Body of pancreas (tissue), 4 donors: ENCODE results near the gene RTL5.

Experiments used
- CTCF ChIP-seq, 7 experiments: fragments of 450-650 bp in 4 of 7; fragments of 200-600 bp in 3 of 7; sonication (generic) in 3 of 7; IDR thresholded peaks; one replicate each; pipeline ENCODE4 v1.5.1; 2016 to 2019; ENCODE audit warnings: antibody characterized with exemption in 7 of 7
- POLR2A ChIP-seq, 3 donors: fragments of 450-650 bp; IDR thresholded peaks; one replicate each; pipeline ENCODE4 v1.6.1; 2016; ENCODE audit warnings: antibody characterized with exemption in 3 of 3, mild to moderate bottlenecking in 2 of 3

- TF ChIP-seq CTCF (IDR thresholded peaks at IDR 0.05): no peak
- TF ChIP-seq POLR2A (IDR thresholded peaks at IDR 0.05): no peak
Measured at GRCh38 chrX:72105436-72105835, 26.3 kb downstream of the RTL5 start.
